Esophagus muscularis mucosa (tissue), 4 donors: Measurements from ENCODE around the gene SHC2. TPM values are rescaled to one million over a fixed set of nuclear protein-coding genes. Genes with fewer than 3 reads are reported as not detected.
A peak's percentile ranks its signal among the peaks of the same experiment; 100 is the strongest.

Source experiments
- DNase-seq: peaks from one replicate; pipeline ENCODE4 v3.0.0-alpha.2; 2017; ENCODE audit errors: extremely low spot score
- H3K27ac ChIP-seq, 4 donors: fragments of 200-600 bp; sonication (generic); replicated peaks in 1 of 4; 1 replicate in 3 of 4; 2 replicates in 1 of 4; pipeline ENCODE4 v1.5.1; 2016 to 2019; ENCODE audit warnings: mild to moderate bottlenecking in 1 of 4
- H3K27me3 ChIP-seq, 4 donors: fragments of 200-600 bp; sonication (generic); one replicate each; pipeline versions ENCODE4 v1.5.1 to v1.6.0; 2016 to 2019
- H3K36me3 ChIP-seq, 4 donors: fragments of 200-600 bp; sonication (generic); one replicate each; pipeline ENCODE4 v1.5.1; 2016 to 2019
- H3K4me1 ChIP-seq, 4 donors: fragments of 200-600 bp; sonication (generic); one replicate each; pipeline ENCODE4 v1.5.1; 2016 to 2019
- H3K4me3 ChIP-seq, 4 donors: fragments of 200-600 bp; sonication (generic); 1 replicate in 2 of 4; 2 replicates in 2 of 4; pipeline ENCODE4 v1.5.1; 2016 to 2019; ENCODE audit warnings: mild to moderate bottlenecking in 4 of 4, moderate library complexity in 1 of 4
- H3K9me3 ChIP-seq, 4 donors: fragments of 200-600 bp; sonication (generic); 1 replicate in 3 of 4; 2 replicates in 1 of 4; pipeline ENCODE4 v1.5.1; 2016 to 2019
- CTCF ChIP-seq, 3 experiments: fragments of 200-600 bp in 2 of 3; fragments of 450-650 bp in 1 of 3; sonication (generic) in 2 of 3; IDR thresholded peaks; one replicate each; pipeline ENCODE4 v1.5.1; 2017 to 2019; ENCODE audit warnings: antibody characterized with exemption in 3 of 3, mild to moderate bottlenecking in 2 of 3, moderate library complexity in 1 of 3
- EP300 ChIP-seq: sonication (generic); formaldehyde crosslinking; IDR thresholded peaks from one replicate; pipeline ENCODE4 v1.6.1; 2017; ENCODE audit warnings: antibody characterized with exemption
- POLR2A ChIP-seq: fragments of 450-650 bp; IDR thresholded peaks from one replicate; pipeline ENCODE4 v1.6.1; 2017; ENCODE audit warnings: antibody characterized with exemption, moderate library complexity, mild to moderate bottlenecking, low read depth
- POLR2AphosphoS5 ChIP-seq, 2 donors: sonication (generic); formaldehyde crosslinking; IDR thresholded peaks; one replicate each; pipeline ENCODE4 v1.6.1; 2017; ENCODE audit warnings: antibody characterized with exemption in 2 of 2
- WGBS: methylation state at CpG from one replicate; pipeline ENCODE4 v1.1.5; 2018; 5-methylcytosine and 5-hydroxymethylcytosine counted together
- intact Hi-C: fragments of 100-400 bp; cut with DNase I; formaldehyde crosslinking; loops from one replicate; pipeline ENCODE4 v1.15.1; 2023
- total RNA-seq, 4 donors: library from RNA; depleted of rRNA; stranded (reverse); fragments of >200 nt; gene quantifications; one replicate each; pipeline versions ENCODE4 v1.1.0 to v1.2.1, GENCODE V29; 2016

SHC2 gene
- total RNA-seq, 4 donors from 2014 or later = 11.2 to 35.6 (median 18.7) TPM

- Histone ChIP-seq H3K27me3 (peaks cover 0 to 6% (median 0%) of the 10 kb centered on the region in 4 donors), H3K27ac (no peak overlapping the region), H3K36me3 (no peaks in the 10 kb centered on the region), H3K4me3 (no peak overlapping the region), H3K9me3 (no peaks in the 10 kb centered on the region), H3K4me1 (peaks cover 3 to 7% (median 4%) of the 10 kb centered on the region in 4 donors)
- DNase-seq = no peak
- no peak for TF ChIP-seq POLR2AphosphoS5 (IDR thresholded peaks at IDR 0.05)
- TF ChIP-seq EP300 = no peak
- TF ChIP-seq POLR2A = no peak
- no peak for TF ChIP-seq CTCF (IDR thresholded peaks at IDR 0.05)
- intact Hi-C loops = no loop called here
- WGBS = 65% methylated on average over 13 of the region's 14 CpGs
Measured at GRCh38 chr19:478976-479375, 18.1 kb upstream of the SHC2 start.

- Histone ChIP-seq H3K27ac (no peak overlapping the region), H3K9me3 (no peaks in the 10 kb centered on the region), H3K27me3 (no peaks in the 10 kb centered on the region), H3K36me3 (no peaks in the 10 kb centered on the region), H3K4me3 (no peak overlapping the region), H3K4me1 (peaks cover 3 to 7% (median 4%) of the 10 kb centered on the region in 4 donors)
- intact Hi-C loops = no loop called here
- 86% methylated on average over 26 of the region's 26 CpGs for WGBS
- DNase-seq = no peak
- TF ChIP-seq POLR2AphosphoS5 (IDR thresholded peaks at IDR 0.05) (no peak), EP300 (no peak), CTCF (IDR thresholded peaks at IDR 0.05) (no peak), POLR2A (no peak)
Measured at GRCh38 chr19:478236-478903, 17.5 kb upstream of the SHC2 start.

GRCh38 chr19:475360-475759 is 14.5 kb upstream of the SHC2 start:
- no peak overlapping the region for H3K4me3 ChIP-seq
- no peaks in the 10 kb centered on the region for H3K9me3 ChIP-seq
- WGBS = 87% methylated on average over 13 of the region's 13 CpGs
- intact Hi-C loops = no loop called here
- H3K27me3 ChIP-seq = no peaks in the 10 kb centered on the region
- DNase-seq = no peak
- no peak for TF ChIP-seq EP300
- TF ChIP-seq CTCF (IDR thresholded peaks at IDR 0.05) = no peak
- TF ChIP-seq POLR2A = no peak
- no peak for TF ChIP-seq POLR2AphosphoS5 (IDR thresholded peaks at IDR 0.05)
- H3K36me3 ChIP-seq = no peaks in the 10 kb centered on the region
- H3K27ac ChIP-seq = no peak overlapping the region
- peaks cover 3 to 7% (median 4%) of the 10 kb centered on the region in 4 donors for H3K4me1 ChIP-seq

- no peak for DNase-seq
- no peaks in the 10 kb centered on the region for H3K27me3 ChIP-seq
- H3K4me3 ChIP-seq = no peak overlapping the region
- WGBS = 57% methylated on average over 32 of the region's 57 CpGs
- H3K4me1 ChIP-seq = peaks cover 0 to 3% (median 0%) of the 10 kb centered on the region in 4 donors
- no peaks in the 10 kb centered on the region for H3K9me3 ChIP-seq
- peak overlapping the region in 1 of 4 donors; percentile 36 for H3K27ac ChIP-seq
- H3K36me3 ChIP-seq = no peaks in the 10 kb centered on the region
- intact Hi-C loops = no loop called here
- no peak for TF ChIP-seq POLR2AphosphoS5 (IDR thresholded peaks at IDR 0.05)
Measured at GRCh38 chr19:474126-475078, 13.6 kb upstream of the SHC2 start.
